CD4-positive, alpha-beta T cell treated with Interleukin-12 subunit alpha and Interleukin-12 subunit beta, for 1 hour (primary cell): ENCODE results near the gene HOXD3.

Experiments
- DNase-seq: peaks from one replicate; pipeline ENCODE4 v3.0.0-alpha.2; 2020

HOXD3 gene

DNA sequence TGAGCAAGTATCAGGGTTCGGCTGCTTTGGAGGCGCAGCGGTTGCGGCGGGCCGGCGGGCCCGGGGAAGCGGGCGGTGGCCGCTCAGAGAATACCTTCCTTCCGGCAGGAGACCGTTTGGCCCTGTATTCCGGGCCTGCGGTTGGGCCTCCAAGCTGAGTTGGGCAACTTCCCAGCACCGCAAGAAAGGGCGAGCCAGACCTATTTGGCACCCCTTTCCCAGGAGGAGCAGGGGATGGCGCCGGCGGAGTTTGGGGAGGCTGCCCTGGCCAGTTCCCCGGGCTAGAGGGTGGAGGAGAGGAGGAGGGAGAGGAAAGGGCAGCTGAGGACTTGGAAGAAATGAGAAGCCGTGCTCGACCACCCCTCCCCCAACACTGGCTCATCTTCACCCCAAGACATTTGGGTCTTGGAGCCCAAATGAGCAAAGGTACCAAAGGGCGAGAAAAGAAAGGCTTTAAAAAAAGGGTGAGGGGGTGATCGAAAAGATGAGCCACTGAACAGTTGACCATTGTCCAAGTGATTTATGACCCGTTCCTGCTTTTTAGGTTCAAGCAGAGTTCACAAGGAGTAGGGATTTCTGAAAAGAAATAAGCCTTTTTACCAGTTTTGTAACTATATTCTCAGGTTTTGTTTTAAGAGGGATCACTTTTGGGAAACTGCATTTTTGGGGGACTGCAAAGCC is 8.4 kb downstream of the HOXD3 start:
- DNase-seq = no peak

DNA sequence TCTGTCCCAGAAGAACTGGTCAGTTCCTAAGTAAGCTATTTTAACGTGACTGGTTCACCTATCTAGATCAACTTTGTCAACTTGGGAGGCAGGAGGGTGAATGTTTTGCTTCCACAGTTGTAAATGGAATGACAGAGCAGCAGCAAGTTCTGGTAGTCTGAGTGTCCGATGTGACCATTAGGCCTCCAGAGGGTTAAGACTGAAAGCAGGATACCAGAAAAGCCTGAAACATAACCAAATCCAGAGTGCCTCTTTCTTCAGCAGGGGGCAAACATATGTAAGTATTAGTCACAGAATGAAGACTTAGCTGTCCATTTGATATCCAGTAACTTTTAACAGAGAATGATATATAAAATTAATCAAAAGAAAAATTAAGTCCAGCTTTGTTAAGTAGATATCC is 9.2 kb downstream of the HOXD3 start:
- no peak for DNase-seq

DNA sequence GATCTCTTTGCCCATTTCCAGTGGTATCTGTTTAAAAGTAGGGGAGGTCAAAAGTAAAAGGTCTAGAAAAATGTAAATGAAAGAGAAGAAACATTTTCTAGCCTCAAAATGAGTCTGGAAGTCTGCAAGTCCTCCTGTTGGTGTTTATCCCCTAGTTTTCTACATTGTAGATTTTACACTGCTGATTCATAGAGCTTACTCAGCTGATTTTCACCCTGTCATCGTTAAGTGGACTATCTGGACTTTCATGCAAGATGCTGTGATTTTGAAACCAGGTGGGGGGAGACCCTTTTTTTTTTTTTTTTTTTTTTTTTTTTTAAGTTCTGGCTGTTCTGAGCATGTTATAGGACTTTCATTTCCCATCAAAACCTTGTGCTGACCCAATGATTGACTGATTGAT is 10.3 kb downstream of the HOXD3 start:
- DNase-seq = no peak

DNA sequence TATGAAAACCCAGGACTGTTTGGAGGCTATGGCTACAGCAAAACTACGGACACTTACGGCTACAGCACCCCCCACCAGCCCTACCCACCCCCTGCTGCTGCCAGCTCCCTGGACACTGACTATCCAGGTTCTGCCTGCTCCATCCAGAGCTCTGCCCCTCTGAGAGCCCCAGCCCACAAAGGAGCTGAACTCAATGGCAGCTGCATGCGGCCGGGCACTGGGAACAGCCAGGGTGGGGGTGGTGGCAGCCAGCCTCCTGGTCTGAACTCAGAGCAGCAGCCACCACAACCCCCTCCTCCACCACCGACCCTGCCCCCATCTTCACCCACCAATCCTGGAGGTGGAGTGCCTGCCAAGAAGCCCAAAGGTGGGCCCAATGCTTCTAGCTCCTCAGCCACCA is 12.1 kb downstream of the HOXD3 start:
- DNase-seq = no peak

DNA sequence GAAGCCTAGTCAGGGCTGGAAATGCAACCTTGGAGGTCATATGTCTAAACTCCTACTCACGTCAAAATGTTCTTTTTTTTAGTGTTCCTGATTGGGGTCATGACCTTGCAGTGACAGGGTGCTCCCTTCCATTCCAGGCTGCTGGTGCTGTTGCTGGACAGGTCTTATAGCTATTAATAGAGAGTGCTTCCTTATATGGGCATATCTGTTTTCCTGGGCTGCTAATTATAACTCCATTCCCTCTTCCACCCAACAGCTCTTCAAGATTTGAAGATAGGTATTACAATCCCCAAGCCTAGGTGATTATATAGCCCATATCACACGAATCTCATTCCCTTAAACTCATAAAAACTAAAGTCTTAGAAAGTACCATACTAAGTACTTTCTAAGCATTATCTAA is 12.6 kb downstream of the HOXD3 start:
- no peak for DNase-seq

DNA sequence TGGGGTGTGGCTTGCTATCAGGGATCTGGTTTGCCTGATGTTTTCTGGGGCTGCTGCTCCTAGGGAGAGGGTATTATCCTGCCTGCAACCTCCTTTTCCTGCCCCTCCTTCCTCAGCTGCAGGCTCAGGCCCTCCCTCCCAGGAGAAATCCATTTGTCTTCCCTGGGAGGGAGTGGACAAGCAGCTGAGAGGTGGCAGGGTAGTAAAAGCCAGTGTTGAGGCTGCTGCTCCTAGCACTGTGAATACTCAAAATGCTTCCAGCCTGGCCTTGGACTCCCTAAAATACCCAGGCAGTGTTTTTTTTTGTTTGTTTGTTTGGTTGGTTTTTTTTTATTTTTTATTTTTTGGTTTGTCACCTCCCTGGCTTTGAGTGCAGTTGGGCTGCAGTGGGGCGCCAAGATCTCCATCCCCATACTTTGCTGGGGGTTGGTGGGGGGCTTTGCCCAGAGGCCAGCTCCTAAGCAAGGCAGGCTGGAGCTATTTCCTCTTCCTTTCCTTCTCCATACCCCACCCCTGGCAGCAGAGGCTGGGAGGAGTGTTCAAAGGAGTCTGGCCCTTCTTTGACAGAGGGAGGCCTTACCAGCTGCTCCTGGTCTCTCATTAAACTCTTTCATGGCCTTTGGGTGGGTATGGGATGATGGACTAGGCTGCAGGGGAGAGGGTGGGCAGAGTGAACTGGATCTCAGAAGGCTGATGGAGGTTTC is 13.6 kb downstream of the HOXD3 start:
- DNase-seq = no peak

DNA sequence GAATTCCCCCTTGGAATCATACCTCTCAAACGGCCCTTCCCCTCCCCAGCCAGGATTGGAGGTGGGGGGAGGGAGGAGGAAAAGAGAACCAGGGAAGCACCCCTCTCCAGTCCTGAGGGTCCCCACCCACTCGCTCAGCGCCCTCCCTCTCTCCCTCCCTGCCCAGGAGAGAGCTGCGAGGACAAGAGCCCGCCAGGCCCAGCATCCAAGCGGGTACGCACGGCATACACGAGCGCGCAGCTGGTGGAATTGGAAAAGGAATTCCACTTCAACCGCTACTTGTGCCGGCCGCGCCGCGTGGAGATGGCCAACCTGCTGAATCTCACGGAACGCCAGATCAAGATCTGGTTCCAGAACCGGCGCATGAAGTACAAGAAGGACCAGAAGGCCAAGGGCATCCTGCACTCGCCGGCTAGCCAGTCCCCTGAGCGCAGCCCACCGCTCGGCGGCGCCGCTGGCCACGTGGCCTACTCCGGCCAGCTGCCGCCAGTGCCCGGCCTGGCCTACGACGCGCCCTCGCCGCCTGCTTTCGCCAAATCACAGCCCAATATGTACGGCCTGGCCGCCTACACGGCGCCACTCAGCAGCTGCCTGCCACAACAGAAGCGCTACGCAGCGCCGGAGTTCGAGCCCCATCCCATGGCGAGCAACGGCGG is 14.4 kb downstream of the HOXD3 start:
- DNase-seq = no peak

DNA sequence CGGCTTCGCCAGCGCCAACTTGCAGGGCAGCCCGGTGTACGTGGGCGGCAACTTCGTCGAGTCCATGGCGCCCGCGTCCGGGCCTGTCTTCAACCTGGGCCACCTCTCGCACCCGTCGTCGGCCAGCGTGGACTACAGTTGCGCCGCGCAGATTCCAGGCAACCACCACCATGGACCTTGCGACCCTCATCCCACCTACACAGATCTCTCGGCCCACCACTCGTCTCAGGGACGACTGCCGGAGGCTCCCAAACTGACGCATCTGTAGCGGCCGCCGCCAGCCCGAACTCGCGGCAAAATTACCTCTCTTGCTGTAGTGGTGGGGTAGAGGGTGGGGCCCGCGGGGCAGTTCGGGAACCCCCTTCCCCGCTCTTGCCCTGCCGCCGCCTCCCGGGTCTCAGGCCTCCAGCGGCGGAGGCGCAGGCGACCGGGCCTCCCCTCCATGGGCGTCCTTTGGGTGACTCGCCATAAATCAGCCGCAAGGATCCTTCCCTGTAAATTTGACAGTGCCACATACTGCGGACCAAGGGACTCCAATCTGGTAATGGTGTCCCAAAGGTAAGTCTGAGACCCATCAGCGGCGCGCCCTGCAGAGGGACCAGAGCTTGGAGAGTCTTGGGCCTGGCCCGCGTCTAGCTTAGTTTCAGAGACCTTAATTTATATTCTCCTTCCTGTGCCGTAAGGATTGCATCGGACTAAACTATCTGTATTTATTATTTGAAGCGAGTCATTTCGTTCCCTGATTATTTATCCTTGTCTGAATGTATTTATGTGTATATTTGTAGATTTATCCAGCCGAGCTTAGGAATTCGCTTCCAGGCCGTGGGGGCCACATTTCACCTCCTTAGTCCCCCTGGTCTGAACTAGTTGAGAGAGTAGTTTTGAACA is 15.1 kb downstream of the HOXD3 start:
- DNase-seq = no peak

DNA sequence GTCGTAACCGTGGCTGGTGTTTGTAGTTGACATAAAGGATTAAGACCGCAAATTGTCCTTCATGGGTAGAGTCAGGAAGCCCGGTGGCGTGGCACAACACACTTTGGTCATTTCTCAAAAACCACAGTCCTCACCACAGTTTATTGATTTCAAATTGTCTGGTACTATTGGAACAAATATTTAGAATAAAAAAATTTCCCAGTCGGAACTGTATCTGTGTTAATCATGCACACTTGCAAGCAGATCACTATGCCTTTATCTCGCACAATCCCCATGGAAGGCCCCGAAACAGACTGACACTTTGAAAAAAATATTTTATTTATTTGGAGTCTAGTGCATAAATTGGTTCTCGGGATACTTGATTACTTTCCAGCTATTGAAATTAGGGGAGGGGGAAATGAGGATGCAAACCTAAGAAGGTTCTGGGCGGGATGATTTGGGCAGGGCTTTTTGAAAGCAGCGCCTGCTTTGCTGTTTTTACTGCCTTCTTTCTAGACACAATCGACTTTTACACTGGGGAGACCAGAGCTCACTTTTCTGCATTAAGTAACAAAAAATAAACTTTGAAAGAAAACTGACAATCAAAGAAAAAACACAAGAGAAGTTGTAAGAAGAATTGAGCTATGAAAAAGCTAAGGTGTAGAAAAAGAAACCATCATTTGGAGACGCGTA is 15.9 kb downstream of the HOXD3 start:
- no peak for DNase-seq

DNA sequence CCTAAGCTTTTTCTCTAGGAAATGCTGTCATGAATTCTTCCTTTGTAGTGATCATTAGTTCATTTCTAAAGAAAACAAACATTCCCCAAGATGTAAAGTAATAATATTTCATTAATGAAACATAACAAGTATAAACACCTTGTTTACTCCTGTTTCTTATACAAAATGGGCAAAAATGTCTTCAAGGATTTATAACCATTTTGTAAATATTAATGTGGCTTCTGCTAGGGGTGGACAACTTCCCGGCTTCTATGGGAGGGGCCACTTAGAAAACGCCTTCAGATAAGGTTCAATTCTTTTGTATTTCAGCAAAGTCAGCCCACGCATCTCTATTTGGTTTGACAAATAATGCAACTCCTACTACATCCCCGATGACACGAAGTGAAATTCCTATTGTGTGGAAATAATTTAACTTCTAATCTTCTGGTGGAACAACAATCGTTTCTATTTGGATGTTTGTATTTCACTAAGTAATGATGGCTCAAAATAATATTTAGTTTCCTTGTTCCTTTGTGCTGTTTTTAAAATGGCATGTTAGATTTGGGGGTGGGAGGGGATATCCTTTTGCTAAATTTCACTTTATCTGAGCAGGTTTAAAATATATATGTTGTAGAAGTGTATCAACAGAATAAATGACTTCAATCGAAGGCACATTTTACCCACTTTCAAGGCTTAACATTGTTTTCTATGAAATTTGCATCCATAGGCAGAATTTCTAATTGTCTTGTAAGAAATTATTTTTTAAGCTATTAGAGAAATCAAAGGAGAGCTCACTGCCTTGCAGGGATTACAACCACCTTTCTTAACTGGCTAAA is 16.7 kb downstream of the HOXD3 start:
- DNase-seq = no peak

DNA sequence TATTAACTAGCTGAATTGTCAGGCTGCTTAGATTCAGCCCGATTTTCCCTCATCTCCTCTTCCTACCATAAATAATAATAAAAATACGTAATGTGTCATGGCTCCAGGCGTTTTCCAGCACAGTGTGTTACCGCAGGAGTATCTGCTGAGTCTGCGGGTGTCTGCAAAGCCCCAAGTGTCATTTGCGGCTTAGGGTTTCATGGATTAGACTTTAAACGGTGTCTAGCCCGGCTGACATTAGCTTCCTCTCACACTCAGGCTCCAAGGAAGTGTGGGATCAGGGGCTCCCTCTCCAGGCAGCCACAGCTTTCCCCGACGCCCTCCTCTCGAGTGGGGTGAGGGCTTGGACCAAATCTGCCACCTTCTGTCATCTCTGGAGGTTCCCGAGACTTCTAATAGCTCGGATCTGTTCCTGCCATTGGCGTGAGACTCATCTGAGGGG is 17.3 kb downstream of the HOXD3 start:
- no peak for DNase-seq

DNA sequence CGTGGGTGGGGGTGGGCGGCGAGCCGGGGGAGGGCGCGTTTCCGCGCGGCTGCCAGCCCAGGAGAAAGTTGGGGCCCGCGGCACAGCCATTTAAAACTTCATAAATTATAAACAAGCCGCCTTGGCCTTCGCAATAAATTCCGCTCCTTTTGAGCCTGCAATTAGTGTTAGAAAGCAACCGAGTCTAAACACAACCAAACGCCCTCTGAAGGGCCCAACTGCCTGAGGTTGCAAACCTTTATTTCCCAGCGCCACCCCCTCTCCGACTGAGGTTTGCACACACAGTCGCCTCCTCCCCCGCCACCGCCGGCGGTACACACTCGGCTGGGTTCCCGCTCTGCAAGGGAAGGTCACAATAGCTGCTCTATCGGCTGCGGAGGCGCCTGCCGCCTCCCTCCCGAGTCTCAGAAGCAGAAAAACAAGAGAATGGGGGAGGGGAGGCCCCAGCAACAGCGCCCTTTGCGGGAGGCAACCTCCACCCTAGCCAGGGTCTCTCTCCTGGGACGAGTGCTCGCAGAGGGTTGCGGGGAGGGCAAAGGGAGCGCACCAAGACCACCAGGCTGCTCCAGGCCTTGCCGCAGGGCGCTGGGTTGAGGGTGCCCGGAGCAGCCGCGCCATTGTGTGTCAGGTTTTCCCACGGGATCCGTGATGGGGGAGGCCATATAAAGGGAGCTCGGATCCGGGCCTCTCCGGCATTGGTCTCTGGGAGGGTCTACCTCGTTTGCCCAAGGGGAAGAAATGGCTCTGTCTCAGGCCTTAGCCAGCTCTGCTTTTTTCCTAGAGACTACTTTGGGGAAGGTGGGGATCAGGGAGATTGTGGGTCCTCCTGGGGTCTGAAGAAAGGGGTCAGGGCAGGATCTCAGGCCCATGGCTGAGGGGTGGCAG is 18.0 kb downstream of the HOXD3 start:
- no peak for DNase-seq

DNA sequence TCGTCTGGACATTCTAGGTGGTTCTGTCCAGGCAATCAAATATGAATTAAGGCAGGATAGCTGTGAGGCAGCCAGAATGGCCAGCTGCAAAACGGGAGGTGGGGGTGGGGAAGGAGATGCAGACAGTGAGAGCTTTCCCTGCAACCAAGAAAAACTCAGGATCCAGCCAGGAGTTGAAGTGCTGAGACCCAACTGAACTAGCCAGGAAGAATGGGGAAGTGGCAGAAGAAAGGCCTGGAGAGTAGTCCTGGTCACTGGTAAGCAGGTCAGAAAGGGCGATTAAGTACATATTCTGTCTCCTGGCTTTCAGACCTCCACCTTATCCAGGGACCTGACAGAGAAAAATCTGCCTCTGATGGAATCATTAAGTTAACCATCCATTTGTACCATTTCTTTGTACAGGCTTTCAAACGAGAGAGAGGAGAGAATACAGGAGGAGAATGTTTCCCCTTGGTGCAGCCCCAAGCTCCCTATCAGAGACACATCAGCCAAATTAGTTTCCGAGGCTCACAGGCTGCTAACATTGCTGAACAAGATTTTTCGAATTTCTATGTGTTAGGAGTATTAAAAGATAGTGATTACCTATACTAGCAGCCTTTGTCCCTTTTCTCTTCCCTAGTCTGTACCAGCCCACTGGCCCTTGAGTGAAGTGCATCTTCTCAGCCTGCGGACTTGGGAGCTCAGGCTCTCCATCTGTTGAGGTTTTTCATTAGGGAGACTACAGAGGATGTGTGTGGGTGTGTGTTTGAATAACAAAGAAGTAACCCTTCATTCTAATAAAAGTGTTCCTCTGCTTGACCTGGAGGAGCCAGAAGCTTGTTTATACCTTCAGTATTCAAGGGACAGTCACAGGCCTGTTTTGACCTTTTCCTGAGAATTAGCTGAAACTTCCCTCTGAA is 18.9 kb downstream of the HOXD3 start:
- DNase-seq = no peak

DNA sequence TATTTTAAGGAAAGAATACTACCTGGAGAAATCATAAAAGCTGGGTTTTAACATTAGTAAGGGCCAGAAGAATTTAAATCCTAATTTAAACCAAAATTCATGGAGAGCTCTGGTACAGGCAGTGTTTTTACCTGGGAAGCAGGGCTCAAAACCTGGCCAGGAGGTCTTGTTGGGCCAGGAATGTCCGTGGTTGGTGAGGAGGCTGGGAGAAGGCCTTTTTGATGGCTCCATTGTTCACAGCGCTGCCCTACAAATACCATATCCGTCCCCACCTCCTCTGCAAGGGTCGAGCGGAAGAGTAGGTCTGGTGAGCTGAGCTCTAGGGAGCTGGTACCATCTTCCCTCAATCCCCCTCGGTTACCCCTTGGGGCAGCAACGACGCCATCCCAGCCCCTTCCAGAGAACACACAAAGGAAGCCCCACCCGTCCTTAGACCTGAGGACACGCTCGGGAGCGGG is 20.5 kb downstream of the HOXD3 start:
- no peak for DNase-seq

DNA sequence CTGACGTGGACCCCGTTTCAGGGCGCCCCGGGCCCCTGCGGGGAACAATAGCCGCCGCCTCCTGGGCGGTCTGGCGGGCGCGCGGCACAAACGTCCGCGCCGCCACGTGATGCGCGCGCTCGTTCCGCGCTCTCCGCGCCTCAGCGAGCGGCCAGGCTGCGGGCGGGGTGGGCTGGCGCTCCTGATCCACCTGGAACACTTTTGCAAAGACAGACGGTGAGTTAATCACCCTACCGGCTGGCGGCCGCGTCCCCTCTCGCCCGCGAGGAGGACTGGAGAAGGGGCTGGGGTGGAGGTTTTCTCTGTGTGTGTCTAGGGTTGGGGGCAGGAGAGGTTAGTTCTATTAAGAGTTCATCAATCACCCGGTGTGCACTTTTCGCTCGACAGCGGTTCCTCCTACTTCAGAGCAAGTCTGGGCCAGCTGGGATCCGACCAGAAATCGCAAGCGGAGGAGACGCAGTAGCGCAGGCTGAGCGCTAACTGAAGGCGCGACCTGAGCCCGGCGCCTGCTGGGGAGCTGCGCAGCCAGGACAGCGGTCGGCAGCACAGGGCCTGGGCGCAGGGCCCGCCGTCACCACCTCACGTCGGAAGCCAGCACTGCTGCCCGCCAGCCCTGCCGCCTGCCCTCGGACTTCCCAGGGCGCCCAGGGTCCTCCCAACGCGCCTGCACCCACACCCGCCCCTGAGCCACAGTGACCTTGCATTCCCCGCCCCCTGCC is 21.1 kb downstream of the HOXD3 start:
- no peak for DNase-seq

DNA sequence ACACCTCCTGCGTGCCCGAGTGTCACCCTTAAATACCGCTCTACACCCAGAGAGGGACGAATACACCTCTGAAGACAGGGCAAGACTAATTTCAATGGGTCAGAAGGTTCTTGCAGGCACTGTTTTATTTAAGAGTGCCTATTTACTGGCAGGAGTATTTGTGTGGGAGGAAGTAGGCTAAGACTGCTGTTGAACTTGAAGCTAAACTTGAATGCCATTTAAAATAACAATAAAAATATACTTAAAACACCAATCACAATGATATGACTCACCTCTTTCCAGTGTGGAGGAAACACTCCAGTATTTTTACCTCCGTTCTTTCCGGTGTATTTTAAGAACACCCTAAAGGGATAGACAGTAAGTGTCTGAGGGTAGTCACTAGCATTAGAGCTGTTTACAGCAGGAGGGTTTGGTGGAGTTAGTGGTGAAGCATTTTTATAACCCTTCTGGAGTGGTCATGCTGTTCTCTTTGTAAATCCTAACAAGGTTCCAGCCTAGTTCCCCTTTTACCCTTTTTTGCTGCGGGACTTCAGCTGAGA is 21.7 kb downstream of the HOXD3 start:
- no peak for DNase-seq

DNA sequence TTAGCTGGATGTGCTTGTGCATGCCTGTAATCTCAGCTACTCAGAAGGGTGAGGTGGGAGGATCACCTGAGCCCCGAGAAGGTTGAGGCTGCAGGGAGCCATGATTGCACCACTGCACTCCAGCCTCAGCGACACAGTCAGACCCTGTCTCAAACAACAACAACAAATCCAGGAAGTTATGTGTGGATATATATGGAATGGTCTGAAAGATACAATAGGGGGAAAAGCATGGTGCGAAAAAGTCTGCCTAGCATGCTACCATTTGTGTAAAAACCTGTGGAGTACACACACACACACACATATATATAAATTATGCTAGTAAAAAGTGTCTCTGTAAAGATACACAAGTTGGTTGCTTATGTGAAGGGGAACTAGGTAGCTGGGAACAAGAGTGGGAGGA is 24.4 kb downstream of the HOXD3 start:
- no peak for DNase-seq

DNA sequence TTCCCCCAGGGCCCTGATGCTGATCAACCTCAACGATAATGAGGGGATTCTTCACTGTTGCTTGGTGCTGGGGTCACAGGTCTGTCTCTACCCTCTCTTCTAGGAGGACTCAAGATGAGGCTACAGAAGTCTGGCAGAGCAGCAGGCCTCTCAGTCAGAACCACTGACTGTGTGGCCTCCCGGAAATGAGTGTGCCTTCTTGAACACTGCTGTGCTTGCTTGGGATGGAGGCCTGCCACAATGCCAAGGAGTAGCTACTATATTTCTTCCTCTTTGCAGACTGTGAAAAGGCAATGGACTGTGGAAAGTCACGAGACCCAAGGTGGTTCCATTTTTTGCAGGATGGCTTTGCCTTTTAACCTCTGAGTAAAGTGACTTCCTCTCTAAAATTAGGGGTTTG is 25.6 kb downstream of the HOXD3 start:
- no peak for DNase-seq

DNA sequence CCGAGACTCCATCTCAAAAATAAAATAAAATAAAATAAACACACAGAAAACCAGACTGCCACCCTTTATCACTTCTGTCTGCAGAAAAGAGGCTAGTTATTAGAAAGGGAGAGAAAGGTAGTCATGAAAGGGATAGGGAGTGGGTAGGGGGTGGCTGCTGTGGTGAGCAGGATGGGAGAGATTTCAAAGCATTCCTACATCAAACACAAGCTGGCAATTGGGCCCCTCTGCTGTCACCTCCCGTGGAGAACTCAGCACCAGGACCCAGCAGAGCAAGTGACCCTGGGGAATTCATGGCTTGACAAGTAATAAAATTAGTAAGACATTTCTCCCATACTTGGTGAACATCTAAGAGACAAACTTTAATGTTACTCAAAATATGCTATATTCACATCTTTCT is 27.6 kb downstream of the HOXD3 start:
- DNase-seq = no peak
